Measurements from ENCODE around the gene PLEKHH2. TPM values are rescaled to one million over a fixed set of nuclear protein-coding genes. Genes with fewer than 3 reads are reported as not detected.
"Not testable (repeated sequence)": the region's sequence is repeated elsewhere in the genome, so short reads cannot be mapped to it uniquely, and the experiment has no call there.

The PLEKHH2 gene
- total and polyA plus RNA-seq, 2 experiments from 2014 or later = 5.4 to 6.7 TPM

DNA sequence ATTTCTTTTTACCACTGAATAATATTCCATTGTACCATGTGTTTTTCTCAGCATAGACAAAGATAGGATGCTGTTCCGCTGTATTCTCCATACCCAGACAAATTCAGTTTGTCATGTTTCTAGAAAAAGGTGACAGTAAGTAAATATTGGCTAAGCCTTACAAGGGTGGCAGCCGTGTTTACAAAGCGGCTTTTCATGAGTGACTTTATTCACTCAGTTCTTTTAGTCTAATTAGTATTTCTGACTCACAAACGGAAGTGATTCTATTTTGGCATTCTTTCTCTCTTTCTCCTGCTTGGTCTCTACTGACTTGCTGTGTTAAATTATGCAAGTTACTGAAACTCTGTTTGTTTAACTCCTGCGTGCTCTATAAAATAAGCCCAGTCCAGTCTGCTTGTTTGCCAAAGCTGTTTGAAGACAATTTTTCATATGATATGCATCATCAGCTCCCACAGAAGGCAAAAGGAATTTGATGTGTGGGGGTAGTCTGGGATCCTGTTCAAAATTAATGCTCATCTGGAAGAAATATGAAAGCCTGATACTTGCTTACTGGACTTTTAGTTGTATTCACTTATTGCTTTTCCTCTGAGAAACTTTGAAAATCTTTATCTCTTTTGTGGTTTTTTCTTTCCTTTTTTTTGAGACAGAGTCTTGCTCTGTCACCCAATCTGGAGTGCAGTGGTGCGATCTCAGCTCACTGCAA is 2.3 kb upstream of the PLEKHH2 start (continued):
- TF ChIP-seq, protein P1, sequence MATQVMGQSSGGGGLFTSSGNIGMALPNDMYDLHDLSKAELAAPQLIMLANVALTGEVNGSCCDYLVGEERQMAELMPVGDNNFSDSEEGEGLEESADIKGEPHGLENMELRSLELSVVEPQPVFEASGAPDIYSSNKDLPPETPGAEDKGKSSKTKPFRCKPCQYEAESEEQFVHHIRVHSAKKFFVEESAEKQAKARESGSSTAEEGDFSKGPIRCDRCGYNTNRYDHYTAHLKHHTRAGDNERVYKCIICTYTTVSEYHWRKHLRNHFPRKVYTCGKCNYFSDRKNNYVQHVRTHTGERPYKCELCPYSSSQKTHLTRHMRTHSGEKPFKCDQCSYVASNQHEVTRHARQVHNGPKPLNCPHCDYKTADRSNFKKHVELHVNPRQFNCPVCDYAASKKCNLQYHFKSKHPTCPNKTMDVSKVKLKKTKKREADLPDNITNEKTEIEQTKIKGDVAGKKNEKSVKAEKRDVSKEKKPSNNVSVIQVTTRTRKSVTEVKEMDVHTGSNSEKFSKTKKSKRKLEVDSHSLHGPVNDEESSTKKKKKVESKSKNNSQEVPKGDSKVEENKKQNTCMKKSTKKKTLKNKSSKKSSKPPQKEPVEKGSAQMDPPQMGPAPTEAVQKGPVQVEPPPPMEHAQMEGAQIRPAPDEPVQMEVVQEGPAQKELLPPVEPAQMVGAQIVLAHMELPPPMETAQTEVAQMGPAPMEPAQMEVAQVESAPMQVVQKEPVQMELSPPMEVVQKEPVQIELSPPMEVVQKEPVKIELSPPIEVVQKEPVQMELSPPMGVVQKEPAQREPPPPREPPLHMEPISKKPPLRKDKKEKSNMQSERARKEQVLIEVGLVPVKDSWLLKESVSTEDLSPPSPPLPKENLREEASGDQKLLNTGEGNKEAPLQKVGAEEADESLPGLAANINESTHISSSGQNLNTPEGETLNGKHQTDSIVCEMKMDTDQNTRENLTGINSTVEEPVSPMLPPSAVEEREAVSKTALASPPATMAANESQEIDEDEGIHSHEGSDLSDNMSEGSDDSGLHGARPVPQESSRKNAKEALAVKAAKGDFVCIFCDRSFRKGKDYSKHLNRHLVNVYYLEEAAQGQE (IDR thresholded peaks at IDR 0.05; ENCODE audit: unreplicated experiment) = no peak
- TF ChIP-seq STAT1 (IDR thresholded peaks at IDR 0.05; ENCODE audit: unreplicated experiment) (no peak), EZH2phosphoT487 (IDR thresholded peaks at IDR 0.05; ENCODE audit: unreplicated experiment) (no peak), ZNF331 (CRISPR knock-in tag; IDR thresholded peaks at IDR 0.05; ENCODE audit: low read depth) (no peak)
- TF ChIP-seq, protein P2, sequence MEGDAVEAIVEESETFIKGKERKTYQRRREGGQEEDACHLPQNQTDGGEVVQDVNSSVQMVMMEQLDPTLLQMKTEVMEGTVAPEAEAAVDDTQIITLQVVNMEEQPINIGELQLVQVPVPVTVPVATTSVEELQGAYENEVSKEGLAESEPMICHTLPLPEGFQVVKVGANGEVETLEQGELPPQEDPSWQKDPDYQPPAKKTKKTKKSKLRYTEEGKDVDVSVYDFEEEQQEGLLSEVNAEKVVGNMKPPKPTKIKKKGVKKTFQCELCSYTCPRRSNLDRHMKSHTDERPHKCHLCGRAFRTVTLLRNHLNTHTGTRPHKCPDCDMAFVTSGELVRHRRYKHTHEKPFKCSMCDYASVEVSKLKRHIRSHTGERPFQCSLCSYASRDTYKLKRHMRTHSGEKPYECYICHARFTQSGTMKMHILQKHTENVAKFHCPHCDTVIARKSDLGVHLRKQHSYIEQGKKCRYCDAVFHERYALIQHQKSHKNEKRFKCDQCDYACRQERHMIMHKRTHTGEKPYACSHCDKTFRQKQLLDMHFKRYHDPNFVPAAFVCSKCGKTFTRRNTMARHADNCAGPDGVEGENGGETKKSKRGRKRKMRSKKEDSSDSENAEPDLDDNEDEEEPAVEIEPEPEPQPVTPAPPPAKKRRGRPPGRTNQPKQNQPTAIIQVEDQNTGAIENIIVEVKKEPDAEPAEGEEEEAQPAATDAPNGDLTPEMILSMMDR (conservative IDR thresholded peaks at IDR 0.05; ENCODE audit: low read depth in 2 of 2) = no peak

DNA sequence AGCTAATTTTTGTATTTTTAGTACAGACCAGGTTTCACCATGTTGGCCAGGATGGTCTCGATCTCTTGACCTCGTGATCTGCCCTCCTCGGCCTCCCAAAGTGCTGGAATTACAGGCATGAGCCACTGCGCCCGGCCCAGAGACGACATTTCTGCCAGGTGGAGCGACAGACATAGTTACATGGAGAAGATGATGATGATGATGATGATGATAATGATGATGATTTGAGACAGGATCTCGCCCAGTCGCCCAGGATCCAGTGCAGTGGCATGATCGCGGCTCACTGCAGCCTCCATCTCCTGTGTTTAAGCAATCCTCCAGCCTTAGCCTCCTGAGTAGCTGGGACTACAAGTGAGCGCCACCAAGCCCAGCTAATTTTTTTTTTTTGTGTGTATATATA is 907 bp upstream of the PLEKHH2 start:
- not testable (repeated sequence) for H3K27ac Mint-ChIP-seq; H3K27ac ChIP-seq (ENCODE audit: low read depth); ATAC-seq; H3K9me2 ChIP-seq (ENCODE audit: insufficient read depth); H2AFZ ChIP-seq; H3K4me1 ChIP-seq (ENCODE audit: insufficient read depth); H3K9me3 Mint-ChIP-seq; H3K4me2 ChIP-seq; H3F3A ChIP-seq (replicated peaks; ENCODE audit: low read depth); H3K79me2 ChIP-seq (replicated peaks; ENCODE audit: insufficient read depth); H3K36me3 Mint-ChIP-seq (ENCODE audit: low read depth); H4K20me1 ChIP-seq (replicated peaks; ENCODE audit: insufficient read depth); DNase-seq (ENCODE audit: low spot score); H3K4me3 ChIP-seq; H3K36me3 ChIP-seq (ENCODE audit: insufficient read depth)
- peaks cover 18% of the 10 kb centered on the region for H3K4me1 Mint-ChIP-seq
- peaks cover 16% of the 10 kb centered on the region for H3K27me3 ChIP-seq (ENCODE audit: insufficient read depth)
- peak overlapping the region; percentile 48; the same call in 2 of the 3 replicates for H3K4me3 Mint-ChIP-seq
- peaks cover 19% of the 10 kb centered on the region for H3K27me3 Mint-ChIP-seq (ENCODE audit: insufficient read depth, low read depth, poor library complexity)

DNA sequence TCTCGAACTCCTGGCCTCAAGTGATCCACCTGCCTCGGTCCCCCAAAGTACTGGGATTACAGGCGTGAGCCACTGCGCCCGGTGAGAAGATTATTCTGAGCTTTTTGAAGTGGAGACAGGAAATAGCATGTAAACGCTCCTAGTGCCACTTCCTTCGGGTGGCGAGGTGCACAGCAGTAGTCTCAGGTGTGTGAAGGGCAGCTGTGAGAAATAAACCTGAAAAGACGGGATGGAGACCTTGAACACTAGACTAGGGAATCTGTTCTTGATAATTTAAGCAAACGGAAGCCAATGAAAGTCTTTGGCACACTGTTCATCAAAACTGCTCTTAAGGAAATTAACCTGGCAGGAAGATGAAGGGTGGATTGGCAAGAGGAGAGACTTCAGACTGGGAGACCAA is 439 bp upstream of the PLEKHH2 start:
- peaks cover 7% of the 10 kb centered on the region; the same call in 2 of the 3 replicates for H3K9me3 Mint-ChIP-seq
- TF ChIP-seq, protein P3, sequence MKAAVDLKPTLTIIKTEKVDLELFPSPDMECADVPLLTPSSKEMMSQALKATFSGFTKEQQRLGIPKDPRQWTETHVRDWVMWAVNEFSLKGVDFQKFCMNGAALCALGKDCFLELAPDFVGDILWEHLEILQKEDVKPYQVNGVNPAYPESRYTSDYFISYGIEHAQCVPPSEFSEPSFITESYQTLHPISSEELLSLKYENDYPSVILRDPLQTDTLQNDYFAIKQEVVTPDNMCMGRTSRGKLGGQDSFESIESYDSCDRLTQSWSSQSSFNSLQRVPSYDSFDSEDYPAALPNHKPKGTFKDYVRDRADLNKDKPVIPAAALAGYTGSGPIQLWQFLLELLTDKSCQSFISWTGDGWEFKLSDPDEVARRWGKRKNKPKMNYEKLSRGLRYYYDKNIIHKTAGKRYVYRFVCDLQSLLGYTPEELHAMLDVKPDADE (IDR thresholded peaks at IDR 0.05) = 0 out of 2 replicates have a peak, but pooled peaks have one; percentile 22
- TF ChIP-seq EZH2phosphoT487 (IDR thresholded peaks at IDR 0.05; ENCODE audit: unreplicated experiment) = no peak
- Histone ChIP-seq H3K27me3 (ENCODE audit: insufficient read depth) (peaks cover 16% of the 10 kb centered on the region), H3K27ac (ENCODE audit: low read depth) (no peak overlapping the region), H3K36me3 (ENCODE audit: insufficient read depth) (no peaks in the 10 kb centered on the region), H3K79me2 (replicated peaks; ENCODE audit: insufficient read depth) (no peaks in the 10 kb centered on the region), H3K9me2 (ENCODE audit: insufficient read depth) (no peaks in the 10 kb centered on the region), H3F3A (replicated peaks; ENCODE audit: low read depth) (no peaks in the 10 kb centered on the region), H3K4me2 (peak overlapping the region; percentile 92), H4K20me1 (replicated peaks; ENCODE audit: insufficient read depth) (no peaks in the 10 kb centered on the region), H3K4me3 (peak overlapping the region; percentile 81), H3K4me1 (ENCODE audit: insufficient read depth) (0 out of 2 replicates have a peak, but pooled peaks cover 6% of the 10 kb centered on the region), H2AFZ (peak overlapping the region; percentile 95)
- peaks cover 18% of the 10 kb centered on the region for H3K4me1 Mint-ChIP-seq
- no peak overlapping the region for H3K27ac Mint-ChIP-seq
- peak; percentile 17 for DNase-seq (ENCODE audit: low spot score)
- H3K36me3 Mint-ChIP-seq (ENCODE audit: low read depth) = peaks cover 3% of the 10 kb centered on the region; the same call in 2 of the 3 replicates
- H3K27me3 Mint-ChIP-seq (ENCODE audit: insufficient read depth, low read depth, poor library complexity) = peaks cover 19% of the 10 kb centered on the region
- no peak for ATAC-seq
- H3K4me3 Mint-ChIP-seq = peak overlapping the region; percentile 77
